Endothelial cell of umbilical vein (primary cell): ENCODE measurements around the gene DIS3L2. TPM values are rescaled to one million over a fixed set of nuclear protein-coding genes. Genes with fewer than 3 reads are reported as not detected.

Source experiments
- BruUV-seq: library from RNA; stranded (reverse); fragments of 400-500 nt; replicated peaks from 2 replicates; lab custom pipeline; 2021; lab: Mats Ljungman, UMichigan
- CTCF ChIA-PET: fragments of 300-600, 350-600 bp; sonication (Branson Sonifier 250); formaldehyde crosslinking; loops from one replicate; lab custom pipeline; 2021; ENCODE audit warnings: antibody characterized with exemption, inconsistent platforms; lab: Charles Lee
- POLR2A ChIA-PET: fragments of 300-600, 350-600 bp; sonication (Branson Sonifier 250); formaldehyde crosslinking; loops from one replicate; lab custom pipeline; 2021; ENCODE audit warnings: antibody characterized with exemption, inconsistent platforms; lab: Charles Lee
- DNase-seq: peaks from one replicate; pipeline ENCODE4 v3.0.0-alpha.2; 2011; ENCODE audit warnings: low read depth, low spot score
- FAIRE-seq: peaks from 2 replicates; lab custom pipeline; 2011; peaks lifted over from hg19 to GRCh38; lab: Jason Lieb, UNC
- H2AFZ ChIP-seq: 2 replicates; pipeline ENCODE4 v1.6.0; 2012; ENCODE audit warnings: low read depth, low read length, control low read depth, inconsistent platforms
- H3K27ac ChIP-seq: 2 replicates; pipeline ENCODE4 v1.5.1; 2011; ENCODE audit warnings: low read depth, mild to moderate bottlenecking, control low read depth, low read length, moderate library complexity; ENCODE audit not compliant: insufficient read depth
- H3K27me3 ChIP-seq, 2 experiments: 2 replicates each; pipeline versions ENCODE4 v1.6.0 to v1.6.1; 2011; ENCODE audit warnings: low read length in 2 of 2, mixed read lengths in 1 of 2; ENCODE audit not compliant: control insufficient read depth in 2 of 2, insufficient read depth in 2 of 2
- H3K36me3 ChIP-seq, 2 experiments: 2 replicates in 1 of 2; 3 replicates in 1 of 2; pipeline ENCODE4 v1.5.1; 2011; ENCODE audit warnings: low read length in 2 of 2, mild to moderate bottlenecking in 1 of 2, moderate library complexity in 1 of 2; ENCODE audit not compliant: control insufficient read depth in 2 of 2, insufficient read depth in 2 of 2; ENCODE audit errors: extremely low read depth in 1 of 2
- H3K4me1 ChIP-seq: 3 replicates; pipeline ENCODE4 v1.5.1; 2011; ENCODE audit warnings: mild to moderate bottlenecking, low read length; ENCODE audit not compliant: control insufficient read depth, insufficient read depth; ENCODE audit errors: extremely low read depth
- H3K4me2 ChIP-seq: 2 replicates; pipeline ENCODE4 v1.6.1; 2011; ENCODE audit warnings: low read length, control low read depth, mixed read lengths; ENCODE audit not compliant: insufficient read depth
- H3K4me3 ChIP-seq, 3 experiments: fragments of 200-600 bp in 1 of 3; sonication (generic), shearing (Covaris generic) in 1 of 3; replicated peaks in 1 of 3; 2 replicates each; pipeline ENCODE4 v1.5.1; 2011 to 2016; ENCODE audit warnings: control low read depth in 3 of 3, low read length in 3 of 3, mild to moderate bottlenecking in 2 of 3, inconsistent platforms in 1 of 3, low read depth in 1 of 3, moderate library complexity in 1 of 3; ENCODE audit not compliant: insufficient read depth in 1 of 3
- H3K79me2 ChIP-seq: 2 replicates; pipeline ENCODE4 v1.6.0; 2012; ENCODE audit warnings: low read length, inconsistent platforms; ENCODE audit not compliant: control insufficient read depth, insufficient read depth
- H3K9ac ChIP-seq: replicated peaks from 2 replicates; pipeline ENCODE3; 2011; ENCODE audit warnings: low read length, control low read depth; ENCODE audit not compliant: insufficient read depth; ENCODE audit errors: extremely low read depth
- H3K9me1 ChIP-seq: replicated peaks from 3 replicates; pipeline ENCODE4 v1.6.0; 2011; ENCODE audit warnings: mild to moderate bottlenecking, low read length; ENCODE audit not compliant: control insufficient read depth, insufficient read depth; ENCODE audit errors: extremely low read depth
- H3K9me3 ChIP-seq: replicated peaks from 2 replicates; pipeline ENCODE4 v1.5.1; 2012; ENCODE audit warnings: low read length, inconsistent platforms; ENCODE audit not compliant: control insufficient read depth, insufficient read depth
- H4K20me1 ChIP-seq: replicated peaks from 2 replicates; pipeline ENCODE3; 2011; ENCODE audit warnings: mild to moderate bottlenecking, low read length; ENCODE audit not compliant: control insufficient read depth, insufficient read depth; ENCODE audit errors: extremely low read depth
- CTCF ChIP-seq, 2 donors: IDR thresholded peaks; 1 replicate in 1 of 2; 2 replicates in 1 of 2; pipeline ENCODE4 v1.5.1; 2011; ENCODE audit warnings: low read length in 2 of 2, mild to moderate bottlenecking in 2 of 2, moderate library complexity in 2 of 2, control low read depth in 1 of 2, inconsistent platforms in 1 of 2, low read depth in 1 of 2; ENCODE audit not compliant: insufficient read depth in 1 of 2; ENCODE audit errors: extremely low read depth in 1 of 2
- FOS ChIP-seq: IDR thresholded peaks from 2 replicates; pipeline ENCODE4 v1.6.1; 2011; ENCODE audit warnings: mild to moderate bottlenecking, low read length, moderate library complexity, borderline replicate concordance; ENCODE audit not compliant: insufficient read depth
- GATA2 ChIP-seq: IDR thresholded peaks from 2 replicates; pipeline ENCODE4 v1.7.0; 2011; ENCODE audit warnings: low read depth, mild to moderate bottlenecking, moderate library complexity, mixed read lengths, low read length; ENCODE audit not compliant: insufficient read length, insufficient read depth
- JUN ChIP-seq: IDR thresholded peaks from 2 replicates; pipeline ENCODE4 v1.6.1; 2011; ENCODE audit warnings: borderline replicate concordance, low read depth; ENCODE audit not compliant: insufficient read length, insufficient read depth
- MAX ChIP-seq: IDR thresholded peaks from 2 replicates; pipeline ENCODE4 v1.6.1; 2011; ENCODE audit not compliant: insufficient read depth, insufficient read length
- MYC ChIP-seq: IDR thresholded peaks from one replicate; pipeline ENCODE4 v1.6.1; 2011; ENCODE audit warnings: mild to moderate bottlenecking, low read depth, low read length
- POLR2A ChIP-seq: IDR thresholded peaks from 2 replicates; pipeline ENCODE4 v1.6.1; 2012; ENCODE audit warnings: low read depth, mild to moderate bottlenecking, control low read depth, low read length
- POLR2AphosphoS5 ChIP-seq: IDR thresholded peaks from 2 replicates; pipeline ENCODE4 v1.6.1; 2012; ENCODE audit warnings: low read depth, mild to moderate bottlenecking, control low read depth, low read length, moderate library complexity; ENCODE audit not compliant: insufficient read depth
- dilution Hi-C: fragments of 300-500 bp; cut with MboI; formaldehyde crosslinking; loops from one replicate; pipeline ENCODE4 v1.15.0; 2019; ENCODE audit warnings: low sequenced_read_pairs; ENCODE audit not compliant: extremely low pct_ligation_motif_present
- intact Hi-C: fragments of 100-400 bp; cut with micrococcal nuclease; formaldehyde crosslinking; loops from one replicate; pipeline ENCODE4 v1.10.0; 2022
- polyA plus RNA-seq, 4 experiments: library from polyadenylated mRNA; depleted of rRNA in 3 of 4; stranded (reverse) in 3 of 4; unstranded in 1 of 4; fragments of >200 nt; gene quantifications; 2 replicates each; pipeline versions ENCODE4 v1.2.1 to v1.2.3, GENCODE V29; 2011 to 2012; ENCODE audit warnings: missing spikeins in 1 of 4
- total RNA-seq: library from RNA; stranded (reverse); gene quantifications from 2 replicates; pipeline ENCODE4 v1.2.3, GENCODE V29; 2021

Gene DIS3L2
- total and polyA plus RNA-seq, 2 donors (not counting 3 experiments of a cell fraction or from before 2014, with no cell fraction given), result 14.6 to 31.2 TPM

GRCh38 chr2:232126301-232127099 is 165.0 kb downstream of the DIS3L2 start:
- Histone ChIP-seq H4K20me1 (no peaks in the 10 kb centered on the region), H3K9me1 (no peaks in the 10 kb centered on the region), H3K36me3 (no peaks in the 10 kb centered on the region), H3K4me1 (no peaks in the 10 kb centered on the region), H3K4me3 (no peak overlapping the region), H3K27me3 (no peaks in the 10 kb centered on the region), H3K9me3 (no peaks in the 10 kb centered on the region), H3K9ac (no peak overlapping the region), H3K79me2 (no peaks in the 10 kb centered on the region), H3K27ac (no peak overlapping the region), H3K4me2 (no peak overlapping the region), H2AFZ (no peak overlapping the region)
- TF ChIP-seq MAX (no peak), CTCF (IDR thresholded peaks at IDR 0.05; ENCODE audit: extremely low read depth in 1 of 2, insufficient read depth in 1 of 2, low read depth in 1 of 2, low read length in 2 of 2) (no peak), POLR2A (no peak), GATA2 (no peak), POLR2AphosphoS5 (no peak), MYC (no peak), JUN (no peak), FOS (no peak)
- POLR2A ChIA-PET, result no interaction called here
- CTCF ChIA-PET, result interaction anchor here (0.8 to 2.8 kb wide), 7 partner anchors 10 to 221 kb away, joined by 3 to 15 read pairs (median 4); no protein-coding TSS in a partner anchor
- FAIRE-seq (no peak), DNase-seq (no peak)
- intact Hi-C loops (no loop called here), dilution Hi-C loops (no loop called here)
- BruUV-seq, result no TSS peak
